ENCODE data around the gene TMEM132C.

TMEM132C gene

GRCh38 chr12:128339631-128340030 lies 72.7 kb downstream of the TMEM132C start:
- no peak for DNase-seq

- no peak for DNase-seq
Observed at GRCh38 chr12:128353301-128353700, 86.3 kb downstream of the TMEM132C start.

- no peak for DNase-seq
Observed at GRCh38 chr12:128356547-128356946, 89.6 kb downstream of the TMEM132C start.

GRCh38 chr12:128361400-128361995 lies 94.5 kb downstream of the TMEM132C start:
- no peak for DNase-seq

- DNase-seq, result no peak
Observed at GRCh38 chr12:128365032-128365431, 98.1 kb downstream of the TMEM132C start.

GRCh38 chr12:128365651-128366231 lies 98.8 kb downstream of the TMEM132C start:
- DNase-seq, result no peak

- DNase-seq, result no peak
Observed at GRCh38 chr12:128367961-128368360, 101.0 kb downstream of the TMEM132C start.

- DNase-seq, result no peak
Observed at GRCh38 chr12:128381541-128381940, 114.6 kb downstream of the TMEM132C start.

GRCh38 chr12:128381946-128382345 lies 115.0 kb downstream of the TMEM132C start:
- DNase-seq, result no peak

GRCh38 chr12:128382946-128383345 lies 116.0 kb downstream of the TMEM132C start:
- no peak for DNase-seq

GRCh38 chr12:128383357-128383937 lies 116.5 kb downstream of the TMEM132C start:
- DNase-seq, result no peak

- DNase-seq, result no peak
Observed at GRCh38 chr12:128385736-128386135, 118.8 kb downstream of the TMEM132C start.

GRCh38 chr12:128387811-128388422 lies 120.9 kb downstream of the TMEM132C start:
- no peak for DNase-seq

- no peak for DNase-seq
Observed at GRCh38 chr12:128388461-128389000, 121.6 kb downstream of the TMEM132C start.

- no peak for DNase-seq
Observed at GRCh38 chr12:128393346-128393745, 126.4 kb downstream of the TMEM132C start.

- no peak for DNase-seq
Observed at GRCh38 chr12:128394137-128394536, 127.2 kb downstream of the TMEM132C start.

GRCh38 chr12:128399253-128399652 lies 132.3 kb downstream of the TMEM132C start:
- DNase-seq, result no peak

- no peak for DNase-seq
Observed at GRCh38 chr12:128402486-128403243, 135.7 kb downstream of the TMEM132C start.

GRCh38 chr12:128408669-128409068 lies 141.7 kb downstream of the TMEM132C start:
- no peak for DNase-seq

GRCh38 chr12:128415036-128415560 lies 148.1 kb downstream of the TMEM132C start:
- no peak for DNase-seq

GRCh38 chr12:128418944-128419343 lies 152.0 kb downstream of the TMEM132C start:
- no peak for DNase-seq

GRCh38 chr12:128420163-128420562 lies 153.2 kb downstream of the TMEM132C start:
- no peak for DNase-seq

- no peak for DNase-seq
Observed at GRCh38 chr12:128421375-128421774, 154.4 kb downstream of the TMEM132C start.
